CD1c-positive myeloid dendritic cell (primary cell): ENCODE results near the gene ZNF750.

Experiments
- DNase-seq: peaks from one replicate; pipeline ENCODE4 v3.0.0-alpha.2; 2016; ENCODE audit errors: extremely low spot score

ZNF750 gene

GRCh38 chr17:82859431-82860403, 19.9 kb upstream of the ZNF750 start:
- DNase-seq = peak; percentile 94

- DNase-seq = no peak
These were observed 18.7 kb upstream of the ZNF750 start for GRCh38 chr17:82858376-82859126.

GRCh38 chr17:82856361-82856760, 16.5 kb upstream of the ZNF750 start:
- no peak for DNase-seq

- no peak for DNase-seq
These were observed 14.4 kb upstream of the ZNF750 start for GRCh38 chr17:82854226-82854625.

- no peak for DNase-seq
These were observed 11.6 kb upstream of the ZNF750 start for GRCh38 chr17:82851381-82851780.

- DNase-seq = peak; percentile 24
These were observed 9.5 kb upstream of the ZNF750 start for GRCh38 chr17:82849076-82849945.

GRCh38 chr17:82848022-82848592, 8.3 kb upstream of the ZNF750 start:
- no peak for DNase-seq

- DNase-seq = no peak
These were observed 6.4 kb upstream of the ZNF750 start for GRCh38 chr17:82846061-82846691.

- no peak for DNase-seq
These were observed 5.5 kb upstream of the ZNF750 start for GRCh38 chr17:82845163-82845807.

GRCh38 chr17:82844796-82845162, 5.0 kb upstream of the ZNF750 start:
- no peak for DNase-seq

GRCh38 chr17:82843904-82844680, 4.3 kb upstream of the ZNF750 start:
- DNase-seq = no peak

- no peak for DNase-seq
These were observed 2.2 kb upstream of the ZNF750 start for GRCh38 chr17:82841921-82842596.

GRCh38 chr17:82840431-82840831, 609 bp upstream of the ZNF750 start:
- DNase-seq = no peak

- DNase-seq = peak; percentile 94
These were observed 1.3 kb downstream of the ZNF750 start for GRCh38 chr17:82838386-82839063.

- peak; percentile 75 for DNase-seq
These were observed 2.1 kb downstream of the ZNF750 start for GRCh38 chr17:82837586-82838320.

- DNase-seq = peak; percentile 59
These were observed 2.9 kb downstream of the ZNF750 start for GRCh38 chr17:82836823-82837357.

GRCh38 chr17:82835766-82836512, 3.9 kb downstream of the ZNF750 start:
- DNase-seq = peak; percentile 70
